GM18867 (cell line): ENCODE measurements around the gene RXRA.

Experiments used
- ATAC-seq: cut with Tn5 transposase; IDR thresholded peaks from one replicate; pipeline ENCODE4 v1.9.1; 2021; ENCODE audit warnings: mild to moderate bottlenecking, moderate library complexity; ENCODE audit not compliant: unreplicated experiment

The RXRA gene

GRCh38 chr9:134412298-134412711 is 86.0 kb downstream of the RXRA start:
- ATAC-seq, result no peak

- no peak for ATAC-seq
Measured at GRCh38 chr9:134413112-134413715, 87.0 kb downstream of the RXRA start.

- no peak for ATAC-seq
Measured at GRCh38 chr9:134413890-134414623, 87.8 kb downstream of the RXRA start.

GRCh38 chr9:134414900-134415425 is 88.7 kb downstream of the RXRA start:
- ATAC-seq, result no peak

- ATAC-seq, result no peak
Measured at GRCh38 chr9:134416385-134417015, 90.2 kb downstream of the RXRA start.

- no peak for ATAC-seq
Measured at GRCh38 chr9:134418354-134418753, 92.1 kb downstream of the RXRA start.

- no peak for ATAC-seq
Measured at GRCh38 chr9:134419000-134419683, 92.9 kb downstream of the RXRA start.

- ATAC-seq, result no peak
Measured at GRCh38 chr9:134419684-134420076, 93.4 kb downstream of the RXRA start.

- no peak for ATAC-seq
Measured at GRCh38 chr9:134420281-134420845, 94.1 kb downstream of the RXRA start.

GRCh38 chr9:134420974-134421432 is 94.7 kb downstream of the RXRA start:
- no peak for ATAC-seq

GRCh38 chr9:134421888-134422287 is 95.6 kb downstream of the RXRA start:
- no peak for ATAC-seq

GRCh38 chr9:134422301-134423090 is 96.2 kb downstream of the RXRA start:
- no peak for ATAC-seq

- no peak for ATAC-seq
Measured at GRCh38 chr9:134423166-134423565, 96.9 kb downstream of the RXRA start.

GRCh38 chr9:134423749-134424148 is 97.5 kb downstream of the RXRA start:
- ATAC-seq, result no peak

GRCh38 chr9:134424818-134425217 is 98.6 kb downstream of the RXRA start:
- ATAC-seq, result no peak

- ATAC-seq, result no peak
Measured at GRCh38 chr9:134425401-134425800, 99.1 kb downstream of the RXRA start.

- ATAC-seq, result no peak
Measured at GRCh38 chr9:134425812-134426211, 99.6 kb downstream of the RXRA start.

GRCh38 chr9:134426436-134426835 is 100.2 kb downstream of the RXRA start:
- no peak for ATAC-seq

GRCh38 chr9:134427153-134427782 is 101.0 kb downstream of the RXRA start:
- ATAC-seq, result no peak

GRCh38 chr9:134428559-134428958 is 102.3 kb downstream of the RXRA start:
- no peak for ATAC-seq
